GM12878 (cell line): ENCODE measurements around the gene GAK.

Source experiments
- CTCF ChIP-seq, 3 experiments: IDR thresholded peaks in 2 of 3; conservative IDR thresholded peaks in 1 of 3; 2 replicates each; pipeline ENCODE4 v1.5.1; 2011; ENCODE audit warnings: low read depth in 3 of 3, low read length in 3 of 3, mild to moderate bottlenecking in 3 of 3, control low read depth in 2 of 3, moderate library complexity in 2 of 3, inconsistent platforms in 1 of 3, mixed read lengths in 1 of 3; ENCODE audit not compliant: control insufficient read depth in 2 of 3, insufficient read depth in 1 of 3; ENCODE audit errors: extremely low read depth in 1 of 3
- EP300 ChIP-seq, 2 experiments: fragments of 150-350 bp in 1 of 2; IDR thresholded peaks; 2 replicates each; pipeline ENCODE4 v1.6.1; 2011 to 2012; ENCODE audit warnings: low read depth in 2 of 2, low read length in 2 of 2, borderline replicate concordance in 1 of 2, improper control_type of control experiment in 1 of 2, inconsistent platforms in 1 of 2; ENCODE audit not compliant: control insufficient read depth in 1 of 2
- FOXM1 ChIP-seq: IDR thresholded peaks from 2 replicates; pipeline ENCODE4 v1.6.1; 2012; ENCODE audit warnings: low read depth, mild to moderate bottlenecking, inconsistent platforms, low read length, moderate library complexity
- LARP7 ChIP-seq: fragments of 450-650 bp; IDR thresholded peaks from 2 replicates; pipeline ENCODE4 v1.6.1; 2017; ENCODE audit warnings: mild to moderate bottlenecking
- MLLT1 ChIP-seq: fragments of 450-650 bp; IDR thresholded peaks from 2 replicates; pipeline ENCODE4 v1.6.1; 2016; ENCODE audit warnings: mild to moderate bottlenecking
- POLR2AphosphoS5 ChIP-seq: IDR thresholded peaks from 2 replicates; pipeline ENCODE4 v1.6.1; 2011; ENCODE audit warnings: mild to moderate bottlenecking, low read length, inconsistent platforms
- TARDBP ChIP-seq: IDR thresholded peaks from 2 replicates; pipeline ENCODE4 v1.6.1; 2016; ENCODE audit warnings: borderline replicate concordance
- USF2 ChIP-seq: IDR thresholded peaks from 2 replicates; pipeline ENCODE4 v1.6.1; 2011; ENCODE audit warnings: low read depth, low read length, improper control_type of control experiment, borderline replicate concordance

- TF ChIP-seq EP300 (IDR thresholded peaks at IDR 0.05; ENCODE audit: borderline replicate concordance in 1 of 2, control insufficient read depth in 1 of 2, low read depth in 2 of 2, low read length in 2 of 2) (no peak), USF2 (no peak), MLLT1 (no peak), POLR2AphosphoS5 (no peak), CTCF (IDR thresholded peaks at IDR 0.05 in 2 of 3, conservative IDR thresholded peaks at IDR 0.05 in 1 of 3; ENCODE audit: control insufficient read depth in 2 of 3, extremely low read depth in 1 of 3, insufficient read depth in 1 of 3, low read depth in 3 of 3, low read length in 3 of 3) (no peak), TARDBP (no peak), LARP7 (no peak), FOXM1 (no peak)
Observed at GRCh38 chr4:815464-816146, 116.5 kb downstream of the GAK start.
